Muscle of leg (tissue), 11 donors: ENCODE results near the gene SEPTIN11. TPM values are rescaled to one million over a fixed set of nuclear protein-coding genes. Genes with fewer than 3 reads are reported as not detected.

Experiments
- DNase-seq: peaks from one replicate; pipeline ENCODE4 v3.0.0; 2013
- H3K27ac ChIP-seq: one replicate; pipeline ENCODE4 v1.5.1; 2013; ENCODE audit warnings: mild to moderate bottlenecking, low read length, control low read depth
- H3K27me3 ChIP-seq: one replicate; pipeline ENCODE4 v1.6.1; 2013; ENCODE audit warnings: low read length; ENCODE audit not compliant: control insufficient read depth, insufficient read depth
- H3K36me3 ChIP-seq: one replicate; pipeline ENCODE4 v1.6.1; 2013; ENCODE audit warnings: low read length; ENCODE audit not compliant: control insufficient read depth, insufficient read depth
- H3K4me1 ChIP-seq: one replicate; pipeline ENCODE4 v1.6.1; 2013; ENCODE audit warnings: low read length; ENCODE audit not compliant: control insufficient read depth, insufficient read depth
- H3K4me3 ChIP-seq: one replicate; pipeline ENCODE4 v1.5.1; 2013; ENCODE audit warnings: low read length, control low read depth
- H3K9me3 ChIP-seq: replicated peaks from 2 replicates; pipeline ENCODE4 v1.6.1; 2013; ENCODE audit warnings: low read depth, low read length; ENCODE audit not compliant: control insufficient read depth
- WGBS: methylation state at CpG from one replicate; pipeline ENCODE4 v1.1.5; 2013; ENCODE audit warnings: missing lambda C conversion rate; ENCODE audit not compliant: insufficient coverage; 5-methylcytosine and 5-hydroxymethylcytosine counted together
- polyA plus RNA-seq, 8 donors: library from polyadenylated mRNA; unstranded; fragments of 120-200 nt; gene quantifications; one replicate each; pipeline versions ENCODE4 v1.2.1 to v1.2.3, GENCODE V29; 2013; ENCODE audit warnings: inconsistent platforms in 1 of 8, low replicate concordance in 1 of 8; ENCODE audit not compliant: insufficient read length in 8 of 8, insufficient read depth in 1 of 8
- total RNA-seq: library from RNA; stranded (reverse); fragments of 120-200 nt; gene quantifications from one replicate; pipeline ENCODE4 v1.2.4, GENCODE V29; 2013

The SEPTIN11 gene
- total and polyA plus RNA-seq, 9 donors = 198 to 369 (median 271) TPM

GRCh38 chr4:76950956-76951671, 1.6 kb downstream of the SEPTIN11 start:
- DNase-seq = no peak
- peak overlapping the region; percentile 82 for H3K4me3 ChIP-seq
- 0% methylated on average over 13 of the region's 23 CpGs for WGBS
- peaks cover 33% of the 10 kb centered on the region for H3K4me1 ChIP-seq
- peaks cover 7% of the 10 kb centered on the region for H3K36me3 ChIP-seq
- H3K9me3 ChIP-seq = no peaks in the 10 kb centered on the region
- no peaks in the 10 kb centered on the region for H3K27me3 ChIP-seq
- H3K27ac ChIP-seq = peak overlapping the region; percentile 94

- H3K27ac ChIP-seq = peak overlapping the region; percentile 94
- H3K9me3 ChIP-seq = no peaks in the 10 kb centered on the region
- H3K36me3 ChIP-seq = peaks cover 12% of the 10 kb centered on the region
- H3K27me3 ChIP-seq = no peaks in the 10 kb centered on the region
- peaks cover 37% of the 10 kb centered on the region for H3K4me1 ChIP-seq
- DNase-seq = peak; percentile 72
- peak overlapping the region; percentile 82 for H3K4me3 ChIP-seq
- WGBS = no CpG with 5 or more reads among the region's 5 CpGs
Observed at GRCh38 chr4:76951672-76952010, 2.1 kb downstream of the SEPTIN11 start.

DNA sequence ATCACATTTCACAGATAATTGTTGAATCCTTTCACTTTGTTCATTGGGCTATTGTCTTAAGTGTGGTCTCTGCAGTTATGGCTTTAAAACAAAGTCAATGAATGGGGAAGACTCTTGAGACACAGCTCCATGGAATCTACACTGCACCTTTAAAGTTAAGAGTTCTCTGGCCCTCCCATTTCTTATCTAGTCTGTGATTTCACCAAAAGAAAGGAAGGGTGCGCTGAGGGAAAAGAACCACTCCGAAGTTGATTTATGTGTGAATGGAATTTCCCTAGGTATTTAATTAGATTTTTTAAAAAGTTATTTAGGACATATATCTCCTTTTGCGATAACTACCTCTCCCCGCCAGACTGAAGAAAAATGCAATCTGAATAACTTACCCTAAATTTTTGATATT, 2.5 kb downstream of the SEPTIN11 start:
- Histone ChIP-seq H3K36me3 (peaks cover 8% of the 10 kb centered on the region), H3K27ac (peak overlapping the region; percentile 94), H3K4me1 (peaks cover 36% of the 10 kb centered on the region), H3K4me3 (no peak overlapping the region), H3K27me3 (no peaks in the 10 kb centered on the region), H3K9me3 (no peaks in the 10 kb centered on the region)
- no peak for DNase-seq
- WGBS = no CpG with 5 or more reads among the region's 4 CpGs

GRCh38 chr4:76952656-76953582, 3.4 kb downstream of the SEPTIN11 start:
- no peaks in the 10 kb centered on the region for H3K27me3 ChIP-seq
- WGBS = no CpG with 5 or more reads among the region's 4 CpGs
- peaks cover 7% of the 10 kb centered on the region for H3K36me3 ChIP-seq
- no peak overlapping the region for H3K4me3 ChIP-seq
- H3K27ac ChIP-seq = no peak overlapping the region
- peak; percentile 28 for DNase-seq
- H3K4me1 ChIP-seq = peaks cover 32% of the 10 kb centered on the region
- no peaks in the 10 kb centered on the region for H3K9me3 ChIP-seq

DNA sequence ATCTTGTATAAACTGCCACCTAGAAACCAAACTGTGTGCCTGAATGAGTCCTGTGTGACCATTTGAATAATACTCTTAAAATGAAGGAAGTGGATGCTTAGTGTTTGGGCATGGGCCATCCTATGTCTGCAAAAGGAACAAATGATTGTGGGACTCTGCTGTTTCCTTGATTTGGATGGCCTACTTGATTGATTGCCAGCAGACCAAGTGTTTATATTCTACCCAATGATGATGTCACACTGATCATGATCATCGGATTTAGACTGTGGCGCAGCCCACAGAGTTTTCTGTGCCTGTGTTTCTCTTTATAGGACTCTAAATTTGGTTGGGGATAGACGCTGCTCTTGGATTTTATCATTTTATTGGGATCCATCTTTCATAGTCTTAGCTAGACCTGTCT, 4.4 kb downstream of the SEPTIN11 start:
- Histone ChIP-seq H3K36me3 (peaks cover 7% of the 10 kb centered on the region), H3K27ac (no peak overlapping the region), H3K4me1 (peaks cover 25% of the 10 kb centered on the region), H3K9me3 (no peaks in the 10 kb centered on the region), H3K4me3 (no peak overlapping the region), H3K27me3 (no peaks in the 10 kb centered on the region)
- DNase-seq = no peak
- no CpG with 5 or more reads among the region's 3 CpGs for WGBS

GRCh38 chr4:76954489-76954888, 4.9 kb downstream of the SEPTIN11 start:
- no peaks in the 10 kb centered on the region for H3K9me3 ChIP-seq
- H3K36me3 ChIP-seq = peaks cover 7% of the 10 kb centered on the region
- 72% methylated on average over 4 of the region's 4 CpGs for WGBS
- H3K4me1 ChIP-seq = peaks cover 25% of the 10 kb centered on the region
- no peaks in the 10 kb centered on the region for H3K27me3 ChIP-seq
- no peak overlapping the region for H3K4me3 ChIP-seq
- no peak for DNase-seq
- H3K27ac ChIP-seq = no peak overlapping the region

DNA sequence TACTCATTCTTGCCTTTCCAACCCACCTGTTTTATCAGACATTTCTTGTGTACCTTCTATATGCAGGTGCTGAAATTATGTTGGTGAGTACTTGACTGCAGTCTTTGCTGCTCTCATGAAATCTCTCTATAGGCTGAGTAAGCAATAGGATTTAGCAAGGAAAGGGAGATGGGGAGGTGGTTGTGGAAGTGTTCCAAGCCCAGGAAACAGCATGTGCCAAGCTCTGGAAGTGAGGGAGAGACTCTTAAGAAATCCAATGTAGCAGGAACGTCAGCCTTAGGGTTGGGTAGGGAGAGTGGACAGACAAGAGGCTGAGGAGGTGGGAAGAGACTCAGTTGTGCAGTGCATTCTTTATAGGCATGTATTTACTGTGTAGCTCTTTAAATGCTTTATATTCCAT, 5.6 kb downstream of the SEPTIN11 start:
- H3K27ac ChIP-seq = no peak overlapping the region

GRCh38 chr4:76957004-76957738, 7.6 kb downstream of the SEPTIN11 start:
- H3K27ac ChIP-seq = no peak overlapping the region
- DNase-seq = peak; percentile 42

More for the DNA sequence above, 5.6 kb downstream of the SEPTIN11 start:
- DNase-seq = no peak
- WGBS = no CpG with 5 or more reads among the region's 1 CpG
- peaks cover 7% of the 10 kb centered on the region for H3K36me3 ChIP-seq
- H3K9me3 ChIP-seq = no peaks in the 10 kb centered on the region
- peaks cover 25% of the 10 kb centered on the region for H3K4me1 ChIP-seq
- H3K27me3 ChIP-seq = no peaks in the 10 kb centered on the region
- H3K4me3 ChIP-seq = no peak overlapping the region

DNA sequence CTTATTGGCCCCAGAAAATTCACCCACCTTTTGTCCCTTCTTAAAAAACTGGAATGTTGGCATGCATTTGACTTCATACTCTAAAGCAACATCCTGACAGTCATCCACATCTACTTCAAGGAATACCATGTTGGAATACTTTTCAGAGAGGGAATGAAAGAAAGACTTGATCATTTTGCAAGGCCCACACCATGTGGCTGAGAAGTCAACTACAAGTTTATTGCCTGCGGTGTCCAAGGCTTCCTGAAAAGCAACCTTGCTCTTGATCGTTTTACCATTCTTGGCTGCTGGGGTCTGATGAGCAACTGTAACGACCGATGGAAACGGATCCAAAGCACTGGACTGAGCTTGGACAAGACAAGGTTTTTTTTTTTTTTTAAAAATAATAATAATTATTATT, 9.3 kb downstream of the SEPTIN11 start:
- Histone ChIP-seq H3K4me3 (no peak overlapping the region), H3K4me1 (peaks cover 18% of the 10 kb centered on the region), H3K9me3 (no peaks in the 10 kb centered on the region), H3K36me3 (peaks cover 8% of the 10 kb centered on the region), H3K27me3 (no peaks in the 10 kb centered on the region), H3K27ac (no peak overlapping the region)
- 75% methylated on average over 1 of the region's 5 CpGs for WGBS
- DNase-seq = no peak

More at GRCh38 chr4:76957004-76957738, 7.6 kb downstream of the SEPTIN11 start:
- H3K36me3 ChIP-seq = peaks cover 7% of the 10 kb centered on the region
- WGBS = no CpG with 5 or more reads among the region's 4 CpGs
- H3K4me3 ChIP-seq = no peak overlapping the region
- peaks cover 25% of the 10 kb centered on the region for H3K4me1 ChIP-seq
- H3K27me3 ChIP-seq = no peaks in the 10 kb centered on the region
- H3K9me3 ChIP-seq = no peaks in the 10 kb centered on the region

DNA sequence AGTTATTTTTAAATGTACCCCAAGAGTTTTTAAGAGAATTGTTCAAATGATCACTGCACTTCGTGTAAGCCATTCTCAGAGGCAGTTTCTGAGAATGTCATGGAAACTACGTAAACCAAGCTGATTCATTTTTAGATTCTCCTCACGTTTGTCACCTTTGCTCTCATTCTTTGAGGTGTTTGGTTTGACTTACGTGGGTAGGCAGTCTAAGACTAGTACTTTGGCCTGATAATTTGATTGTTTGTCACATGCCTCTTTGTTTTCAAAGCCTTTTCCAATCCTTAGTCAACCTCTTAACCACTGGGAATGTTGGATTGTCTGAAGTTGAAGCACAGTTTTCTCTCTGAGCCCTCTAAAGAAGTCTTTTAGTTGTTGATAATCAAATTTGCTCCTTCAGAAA, 10.5 kb downstream of the SEPTIN11 start:
- Histone ChIP-seq H3K27ac (no peak overlapping the region), H3K27me3 (no peaks in the 10 kb centered on the region), H3K36me3 (peaks cover 7% of the 10 kb centered on the region), H3K9me3 (no peaks in the 10 kb centered on the region), H3K4me1 (peaks cover 11% of the 10 kb centered on the region), H3K4me3 (no peak overlapping the region)
- no peak for DNase-seq
- WGBS = no CpG with 5 or more reads among the region's 4 CpGs
